Stomach smooth muscle (tissue), 2 donors: ENCODE results near the gene ATAD1.
A peak's percentile ranks its signal among the peaks of the same experiment; 100 is the strongest.
"Not testable (repeated sequence)": the region's sequence is repeated elsewhere in the genome, so short reads cannot be mapped to it uniquely, and the experiment has no call there.

Experiments
- H3K27ac ChIP-seq: one replicate; pipeline ENCODE4 v1.7.0; 2013; ENCODE audit warnings: mild to moderate bottlenecking, low read length, inconsistent platforms
- H3K27me3 ChIP-seq, 2 donors: one replicate each; pipeline ENCODE4 v1.7.0; 2013; ENCODE audit warnings: low read length in 2 of 2; ENCODE audit not compliant: insufficient read depth in 2 of 2, control insufficient read depth in 1 of 2
- H3K36me3 ChIP-seq, 2 donors: one replicate each; pipeline ENCODE4 v1.7.0; 2013; ENCODE audit warnings: low read length in 2 of 2; ENCODE audit not compliant: control insufficient read depth in 2 of 2, insufficient read depth in 2 of 2
- H3K4me1 ChIP-seq: one replicate; pipeline ENCODE4 v1.7.0; 2013; ENCODE audit warnings: low read length; ENCODE audit not compliant: control insufficient read depth, insufficient read depth
- H3K4me3 ChIP-seq, 2 donors: one replicate each; pipeline ENCODE4 v1.7.0; 2013; ENCODE audit warnings: low read length in 2 of 2
- H3K9ac ChIP-seq, 2 donors: one replicate each; pipeline ENCODE4 v1.7.0; 2013; ENCODE audit warnings: low read length in 2 of 2, mild to moderate bottlenecking in 1 of 2
- H3K9me3 ChIP-seq, 2 donors: one replicate each; pipeline ENCODE4 v1.7.0; 2013; ENCODE audit warnings: low read length in 2 of 2; ENCODE audit not compliant: control insufficient read depth in 2 of 2
- donor health status: healthy.
- donor health status: Pancreatic carcinoma.

Gene ATAD1

GRCh38 chr10:87739703-87740102 is 78.3 kb downstream of the ATAD1 start:
- Histone ChIP-seq H3K27me3 (no peaks in the 10 kb centered on the region), H3K9ac (no peak overlapping the region), H3K36me3 (no peaks in the 10 kb centered on the region), H3K9me3 (no peaks in the 10 kb centered on the region), H3K4me1 (peaks cover 5% of the 10 kb centered on the region), H3K4me3 (no peak overlapping the region), H3K27ac (no peak overlapping the region)

GRCh38 chr10:87738253-87738652 is 79.8 kb downstream of the ATAD1 start:
- not testable (repeated sequence) for H3K4me3 ChIP-seq, H3K9me3 ChIP-seq, H3K9ac ChIP-seq, H3K4me1 ChIP-seq, H3K36me3 ChIP-seq, H3K27me3 ChIP-seq, H3K27ac ChIP-seq

DNA sequence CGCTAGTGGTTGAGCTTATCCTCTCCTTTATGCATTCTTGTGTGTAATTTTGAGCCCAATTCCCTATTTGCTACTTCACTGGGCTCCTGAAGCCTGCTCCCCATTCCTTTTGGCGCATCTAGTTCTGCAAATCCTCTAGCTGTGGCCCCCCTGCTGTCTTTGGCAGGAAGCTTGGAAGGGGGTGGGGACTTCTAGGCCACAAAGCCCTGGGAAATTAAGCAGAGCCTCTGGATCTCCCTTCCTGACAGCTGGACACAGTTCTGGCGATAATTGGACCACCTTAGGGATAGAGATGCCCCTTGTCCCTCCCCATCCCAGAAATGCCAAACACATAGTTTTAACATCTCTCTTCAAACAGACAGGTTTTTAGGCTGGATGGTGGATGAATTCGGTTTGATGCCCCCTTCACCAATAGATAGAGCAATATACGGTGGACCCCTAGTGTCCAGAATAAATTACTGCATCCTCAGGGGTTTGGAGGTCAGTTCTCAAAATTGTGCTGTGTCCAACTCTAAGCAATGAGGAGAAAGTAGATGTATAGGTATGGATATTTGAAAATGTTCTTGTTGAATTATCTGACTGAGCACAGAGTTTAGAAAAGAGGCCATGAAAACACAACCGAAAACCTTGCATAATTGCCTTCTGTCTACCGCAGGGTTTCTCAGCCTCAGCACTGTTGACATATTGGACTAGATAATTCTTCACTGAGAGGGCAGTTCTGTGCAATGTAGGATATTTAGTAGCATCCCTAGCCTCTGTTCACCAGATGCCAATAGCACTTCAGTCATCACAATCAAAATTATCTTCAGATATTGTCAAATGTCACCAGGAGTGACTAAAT is 82.8 kb downstream of the ATAD1 start:
- no peaks in the 10 kb centered on the region for H3K36me3 ChIP-seq
- H3K9me3 ChIP-seq = no peaks in the 10 kb centered on the region
- H3K9ac ChIP-seq = peak overlapping the region; percentile 6 to 40
- no peaks in the 10 kb centered on the region for H3K27me3 ChIP-seq
- no peak overlapping the region for H3K27ac ChIP-seq
- H3K4me3 ChIP-seq = peak overlapping the region; percentile 3 to 41
- H3K4me1 ChIP-seq = peaks cover 5% of the 10 kb centered on the region

DNA sequence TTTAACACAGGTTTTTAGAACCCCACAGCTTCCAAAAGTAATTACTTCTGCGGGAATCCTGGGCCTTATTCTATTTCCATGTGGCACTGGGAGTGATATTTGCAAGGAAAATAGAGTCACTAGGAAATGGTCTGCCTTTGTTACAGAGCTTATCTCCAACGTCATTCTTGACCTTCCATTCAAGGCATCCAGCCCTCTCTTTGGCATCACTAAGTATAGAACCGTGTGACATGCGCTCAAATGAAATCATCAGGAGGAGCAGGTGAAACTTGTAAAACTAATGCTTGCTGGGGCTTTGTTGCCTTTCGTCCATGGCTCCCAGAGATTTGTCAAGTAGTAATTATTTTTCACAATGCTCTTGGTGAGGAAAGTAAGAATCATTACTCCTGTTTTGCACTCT is 84.9 kb downstream of the ATAD1 start:
- peaks cover 5% of the 10 kb centered on the region for H3K4me1 ChIP-seq
- H3K9ac ChIP-seq = no peak overlapping the region
- H3K27ac ChIP-seq = no peak overlapping the region
- no peaks in the 10 kb centered on the region for H3K27me3 ChIP-seq
- H3K36me3 ChIP-seq = no peaks in the 10 kb centered on the region
- H3K9me3 ChIP-seq = no peaks in the 10 kb centered on the region
- no peak overlapping the region for H3K4me3 ChIP-seq

GRCh38 chr10:87729940-87730339 is 88.1 kb downstream of the ATAD1 start:
- H3K4me1 ChIP-seq = peaks cover 2% of the 10 kb centered on the region
- H3K27me3 ChIP-seq = no peaks in the 10 kb centered on the region
- no peak overlapping the region for H3K9ac ChIP-seq
- no peaks in the 10 kb centered on the region for H3K9me3 ChIP-seq
- no peaks in the 10 kb centered on the region for H3K36me3 ChIP-seq
- H3K27ac ChIP-seq = no peak overlapping the region
- no peak overlapping the region for H3K4me3 ChIP-seq

DNA sequence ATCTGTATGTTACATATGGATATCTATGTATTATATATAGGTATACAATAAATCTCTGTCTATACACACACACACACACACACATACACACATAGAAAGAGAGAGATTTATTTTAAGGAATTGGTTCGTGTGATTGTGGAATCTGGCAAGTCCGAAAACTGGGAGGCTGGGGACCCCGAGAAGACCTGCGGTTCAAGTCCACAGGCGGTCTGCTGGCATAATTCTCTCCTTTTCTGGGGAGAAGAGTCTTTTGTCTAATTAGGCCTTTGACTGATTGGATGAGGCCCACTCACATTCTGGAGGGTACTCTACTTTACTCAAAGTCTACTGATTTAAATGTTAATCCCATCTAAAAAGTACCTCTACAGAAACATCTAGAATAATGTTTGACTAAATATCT is 93.2 kb downstream of the ATAD1 start:
- no peak overlapping the region for H3K4me3 ChIP-seq
- no peaks in the 10 kb centered on the region for H3K27me3 ChIP-seq
- H3K36me3 ChIP-seq = no peaks in the 10 kb centered on the region
- H3K27ac ChIP-seq = no peak overlapping the region
- no peaks in the 10 kb centered on the region for H3K4me1 ChIP-seq
- no peaks in the 10 kb centered on the region for H3K9me3 ChIP-seq
- H3K9ac ChIP-seq = no peak overlapping the region

- H3K9me3 ChIP-seq = no peaks in the 10 kb centered on the region
- no peaks in the 10 kb centered on the region for H3K36me3 ChIP-seq
- H3K4me1 ChIP-seq = no peaks in the 10 kb centered on the region
- no peak overlapping the region for H3K9ac ChIP-seq
- no peak overlapping the region for H3K27ac ChIP-seq
- no peaks in the 10 kb centered on the region for H3K27me3 ChIP-seq
- H3K4me3 ChIP-seq = no peak overlapping the region
Observed at GRCh38 chr10:87723500-87723899, 94.5 kb downstream of the ATAD1 start.

DNA sequence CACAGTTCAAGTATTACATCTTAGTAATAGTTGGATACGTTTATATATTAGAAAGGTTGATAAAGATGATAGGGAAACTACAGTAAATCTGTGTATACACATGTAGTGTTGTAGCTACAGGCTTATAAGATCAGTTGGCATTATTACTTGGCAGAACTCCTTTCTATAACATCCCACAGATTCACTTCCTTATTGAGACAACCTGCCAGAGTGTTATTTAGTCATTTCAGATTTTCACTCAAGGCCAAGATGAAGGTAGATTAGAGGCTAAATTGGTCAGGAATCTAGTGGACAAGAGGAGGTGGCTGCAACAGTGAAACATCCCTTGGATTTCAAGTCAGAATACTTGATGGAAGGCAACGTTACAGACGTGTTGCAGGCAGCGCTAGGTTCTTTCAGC is 95.3 kb downstream of the ATAD1 start:
- H3K27ac ChIP-seq = no peak overlapping the region

GRCh38 chr10:87721781-87722180 is 96.2 kb downstream of the ATAD1 start:
- H3K4me1 ChIP-seq = no peaks in the 10 kb centered on the region
- no peak overlapping the region for H3K27ac ChIP-seq
- no peaks in the 10 kb centered on the region for H3K27me3 ChIP-seq
- no peak overlapping the region for H3K9ac ChIP-seq
- no peak overlapping the region for H3K4me3 ChIP-seq
- H3K36me3 ChIP-seq = no peaks in the 10 kb centered on the region
- no peaks in the 10 kb centered on the region for H3K9me3 ChIP-seq

More for the DNA sequence above, 95.3 kb downstream of the ATAD1 start:
- no peaks in the 10 kb centered on the region for H3K9me3 ChIP-seq
- H3K4me3 ChIP-seq = no peak overlapping the region
- no peaks in the 10 kb centered on the region for H3K36me3 ChIP-seq
- no peaks in the 10 kb centered on the region for H3K27me3 ChIP-seq
- no peak overlapping the region for H3K9ac ChIP-seq
- no peaks in the 10 kb centered on the region for H3K4me1 ChIP-seq

DNA sequence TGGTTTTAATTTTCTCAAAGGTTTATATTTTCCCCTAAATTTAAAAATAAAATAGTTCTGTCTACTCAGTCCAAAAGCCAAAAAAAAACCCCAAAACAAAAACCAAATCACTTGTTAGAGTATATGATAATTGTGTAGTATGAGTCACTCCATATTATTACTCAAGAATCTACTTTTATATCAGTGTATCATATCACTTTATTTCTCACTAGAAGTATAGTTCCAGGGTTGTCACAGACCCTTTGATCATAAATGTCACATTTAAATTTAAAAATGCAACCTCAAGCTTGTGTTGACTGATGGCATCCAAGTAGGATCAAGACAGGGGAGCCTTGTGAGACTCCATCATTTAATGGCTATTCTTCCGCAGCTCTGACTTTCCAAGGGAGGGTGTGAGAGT is 97.4 kb downstream of the ATAD1 start:
- Histone ChIP-seq H3K4me3 (no peak overlapping the region), H3K4me1 (no peaks in the 10 kb centered on the region), H3K27me3 (no peaks in the 10 kb centered on the region), H3K36me3 (no peaks in the 10 kb centered on the region), H3K27ac (no peak overlapping the region), H3K9me3 (no peaks in the 10 kb centered on the region), H3K9ac (no peak overlapping the region)

- no peak overlapping the region for H3K27ac ChIP-seq
- no peak overlapping the region for H3K4me3 ChIP-seq
- no peaks in the 10 kb centered on the region for H3K36me3 ChIP-seq
- H3K4me1 ChIP-seq = no peaks in the 10 kb centered on the region
- H3K9ac ChIP-seq = no peak overlapping the region
- no peaks in the 10 kb centered on the region for H3K27me3 ChIP-seq
- H3K9me3 ChIP-seq = no peaks in the 10 kb centered on the region
Observed at GRCh38 chr10:87716348-87716670, 101.7 kb downstream of the ATAD1 start.
